B cell (primary cell): Measurements from ENCODE around the gene PRM1. TPM values are rescaled to one million over a fixed set of nuclear protein-coding genes. Genes with fewer than 3 reads are reported as not detected.

Experiments
- ATAC-seq: fragments of 200-7000 bp; cut with Tn5 transposase; one replicate; pipeline ENCODE4 v1.10.0; 2021; ENCODE audit warnings: low read depth, mild to moderate bottlenecking, moderate number of reproducible peaks, moderate library complexity
- CTCF ChIA-PET: fragments of 350-600 bp; sonication (Branson Sonifier 250); formaldehyde crosslinking; loops from one replicate; lab custom pipeline; 2021; ENCODE audit warnings: antibody characterized with exemption, inconsistent platforms; lab: Charles Lee
- POLR2A ChIA-PET: fragments of 350-600 bp; sonication (Branson Sonifier 250); formaldehyde crosslinking; loops from one replicate; lab custom pipeline; 2021; ENCODE audit warnings: antibody characterized with exemption; lab: Charles Lee
- DNase-seq: peaks from one replicate; pipeline ENCODE4 v3.0.0; 2013
- H2AFZ ChIP-seq: 2 replicates; pipeline ENCODE4 v1.6.1; 2012; ENCODE audit warnings: mild to moderate bottlenecking, low read depth, low read length; ENCODE audit not compliant: insufficient read depth, poor library complexity, severe bottlenecking
- H3K27ac ChIP-seq, 2 donors: 1 replicate in 1 of 2; 2 replicates in 1 of 2; pipeline ENCODE4 v1.5.1; 2012 to 2013; ENCODE audit warnings: low read length in 2 of 2, mild to moderate bottlenecking in 2 of 2, moderate library complexity in 1 of 2
- H3K27me3 ChIP-seq, 4 experiments: fragments of 200-600 bp in 1 of 4; sonication (generic) in 1 of 4; replicated peaks in 1 of 4; 1 replicate in 2 of 4; 2 replicates in 2 of 4; pipeline versions ENCODE4 v1.6.1 to v1.7.0; 2013 to 2016; ENCODE audit warnings: low read length in 3 of 4, mild to moderate bottlenecking in 2 of 4, mixed read lengths in 1 of 4, moderate library complexity in 1 of 4; ENCODE audit not compliant: insufficient read depth in 4 of 4, control insufficient read depth in 3 of 4; ENCODE audit errors: control extremely low read depth in 1 of 4
- H3K36me3 ChIP-seq, 2 experiments: replicated peaks in 1 of 2; 1 replicate in 1 of 2; 2 replicates in 1 of 2; pipeline versions ENCODE4 v1.6.1 to v1.7.1; 2013; ENCODE audit warnings: low read length in 1 of 2; ENCODE audit not compliant: insufficient read depth in 2 of 2, control insufficient read depth in 1 of 2; ENCODE audit errors: control extremely low read depth in 1 of 2, extremely low read depth in 1 of 2
- H3K4me1 ChIP-seq, 2 donors: fragments of 200-600 bp in 1 of 2; sonication (generic) in 1 of 2; 1 replicate in 1 of 2; 2 replicates in 1 of 2; pipeline versions ENCODE4 v1.5.1 to v1.6.1; 2013 to 2017; ENCODE audit warnings: low read length in 2 of 2; ENCODE audit not compliant: control insufficient read depth in 2 of 2, insufficient read depth in 2 of 2
- H3K4me2 ChIP-seq: replicated peaks from 2 replicates; pipeline ENCODE3; 2012; ENCODE audit warnings: mild to moderate bottlenecking, low read depth, low read length; ENCODE audit not compliant: poor library complexity, severe bottlenecking
- H3K4me3 ChIP-seq, 5 experiments: fragments of 200-600 bp in 1 of 5; sonication (generic) in 1 of 5; 1 replicate in 3 of 5; 2 replicates in 2 of 5; pipeline versions ENCODE4 v1.5.1 to v1.7.0; 2011 to 2016; ENCODE audit warnings: low read length in 4 of 5, mild to moderate bottlenecking in 4 of 5, low read depth in 2 of 5, control low read depth in 1 of 5, moderate library complexity in 1 of 5; ENCODE audit not compliant: insufficient read depth in 1 of 5; ENCODE audit errors: control extremely low read depth in 1 of 5, extremely low read depth in 1 of 5
- H3K79me2 ChIP-seq: fragments of 200-600 bp; sonication (generic); one replicate; pipeline ENCODE4 v1.6.0; 2016; ENCODE audit warnings: low read length; ENCODE audit not compliant: control insufficient read depth, insufficient read depth
- H3K9ac ChIP-seq: fragments of 200-600 bp; sonication (generic); 2 replicates; pipeline ENCODE4 v1.6.1; 2017; ENCODE audit warnings: mild to moderate bottlenecking, low read length, moderate library complexity
- H3K9me3 ChIP-seq, 3 donors: one replicate each; pipeline versions ENCODE4 v1.6.1 to v1.7.1; 2013; ENCODE audit warnings: low read length in 2 of 3; ENCODE audit not compliant: control insufficient read depth in 2 of 3, insufficient read depth in 1 of 3; ENCODE audit errors: control extremely low read depth in 1 of 3
- H4K20me1 ChIP-seq: 2 replicates; pipeline ENCODE4 v1.6.0; 2012; ENCODE audit warnings: mild to moderate bottlenecking, low read length; ENCODE audit not compliant: insufficient read depth, control insufficient read depth, poor library complexity, severe bottlenecking
- H3K27ac Mint-ChIP-seq: one replicate; pipeline ENCODE4 v1.8.0; 2021; ENCODE audit warnings: mixed read lengths
- H3K27me3 Mint-ChIP-seq: one replicate; pipeline ENCODE4 v1.8.0; 2021; ENCODE audit warnings: mixed read lengths
- H3K4me1 Mint-ChIP-seq: one replicate; pipeline ENCODE4 v1.8.0; 2021; ENCODE audit warnings: mixed read lengths
- H3K4me3 Mint-ChIP-seq: one replicate; pipeline ENCODE4 v1.8.0; 2021; ENCODE audit warnings: mixed read lengths
- H3K9me3 Mint-ChIP-seq: one replicate; pipeline ENCODE4 v1.8.0; 2022; ENCODE audit warnings: mixed read lengths; ENCODE audit not compliant: insufficient read depth
- EZH2 ChIP-seq: IDR thresholded peaks from 2 replicates; pipeline ENCODE4 v1.6.1; 2012; ENCODE audit warnings: borderline replicate concordance, low read depth, mild to moderate bottlenecking, moderate library complexity, low read length; ENCODE audit not compliant: insufficient read depth, poor library complexity, severe bottlenecking
- WGBS: methylation state at CpG from one replicate; pipeline ENCODE4 v1.1.5; 2013; ENCODE audit warnings: missing lambda C conversion rate; ENCODE audit not compliant: insufficient coverage; 5-methylcytosine and 5-hydroxymethylcytosine counted together
- intact Hi-C: fragments of 100-400 bp; cut with micrococcal nuclease; formaldehyde crosslinking; loops from one replicate; pipeline ENCODE4 v1.10.0; 2022
- polyA plus RNA-seq: library from polyadenylated mRNA; depleted of rRNA; stranded (reverse); fragments of >200 nt; gene quantifications from 2 replicates; pipeline ENCODE4 v1.2.3, GENCODE V29; 2012
- total RNA-seq, 2 donors: library from RNA; stranded (reverse); fragments of 120-200 nt in 1 of 2; gene quantifications; 1 replicate in 1 of 2; 2 replicates in 1 of 2; pipeline versions ENCODE4 v1.2.3 to v1.2.4, GENCODE V29; 2013 to 2022
- TF ChIP-seq, protein P1 (sequence below): fragments of 200-600 bp; IDR thresholded peaks from one replicate; pipeline ENCODE4 v1.8.0; 2022; ENCODE audit warnings: antibody characterized with exemption, mild to moderate bottlenecking

PRM1 gene
- total and polyA plus RNA-seq, 2 donors (not counting 1 experiment from before 2014, with no cell fraction given), result not detected

DNA sequence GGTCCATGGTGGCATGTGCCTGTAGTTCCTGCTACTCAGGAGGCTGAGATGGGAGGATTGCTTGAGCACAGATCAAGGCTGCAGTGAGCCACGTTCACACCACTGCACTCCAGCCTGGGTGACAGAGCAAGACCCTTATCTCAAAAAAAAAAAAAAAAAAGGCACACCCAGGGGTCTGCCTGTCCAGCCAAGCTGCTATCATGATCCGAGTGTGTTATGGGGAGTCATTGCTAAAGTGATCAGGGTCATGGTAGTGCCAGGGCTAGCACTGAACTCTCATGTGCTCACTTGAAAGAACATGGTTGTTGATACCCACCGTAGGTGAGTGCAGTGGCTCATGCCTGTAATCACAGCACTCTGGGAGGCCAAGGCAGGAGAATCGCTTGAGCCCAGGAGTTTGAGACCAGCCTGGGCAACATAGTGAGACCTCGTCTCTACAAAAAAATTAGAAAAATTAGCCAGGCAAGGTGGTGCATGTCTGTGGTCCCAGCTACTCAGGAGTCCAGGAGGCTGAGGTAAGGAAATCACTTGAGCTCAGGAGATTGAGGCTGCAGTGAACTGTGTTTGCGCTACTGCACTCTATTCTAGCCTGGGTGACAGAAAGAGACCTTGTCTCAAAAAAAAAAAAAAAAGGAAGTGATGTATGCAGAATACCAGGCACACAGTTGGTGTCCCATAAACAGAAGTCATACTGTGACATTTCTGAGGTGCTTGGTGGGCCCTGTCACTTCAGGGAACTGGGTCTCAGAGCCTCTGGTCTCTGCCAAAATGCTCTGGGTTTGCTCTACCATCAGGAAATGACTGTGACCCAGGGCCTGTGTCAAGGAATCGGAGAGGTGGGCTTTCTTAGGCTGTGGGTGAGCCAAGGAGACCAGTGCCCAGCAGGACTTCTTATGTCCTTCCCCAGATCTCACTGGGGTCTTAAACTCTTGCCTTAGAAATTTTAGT, 2.2 kb downstream of the PRM1 start:
- ATAC-seq, result peak; percentile 87

More for the DNA sequence above, 2.2 kb downstream of the PRM1 start:
- Histone ChIP-seq H3K9ac (no peak overlapping the region), H3K27me3 (no peaks in the 10 kb centered on the region), H2AFZ (no peak overlapping the region), H4K20me1 (no peaks in the 10 kb centered on the region), H3K4me3 (no peak overlapping the region), H3K9me3 (peaks cover 0 to 3% (median 0%) of the 10 kb centered on the region in 3 donors), H3K79me2 (no peaks in the 10 kb centered on the region), H3K36me3 (no peaks in the 10 kb centered on the region), H3K27ac (peak overlapping the region in 1 of 2 donors; percentile 40), H3K4me1 (peaks cover 13 to 15% of the 10 kb centered on the region in 2 donors), H3K4me2 (peak overlapping the region; percentile 34)
- Mint-ChIP-seq H3K27ac (peak overlapping the region; percentile 76), H3K4me3 (peak overlapping the region; percentile 10), H3K27me3 (no peaks in the 10 kb centered on the region), H3K9me3 (no peaks in the 10 kb centered on the region), H3K4me1 (peaks cover 16% of the 10 kb centered on the region)
- DNase-seq, result peak; percentile 50
- TF ChIP-seq, protein P1, sequence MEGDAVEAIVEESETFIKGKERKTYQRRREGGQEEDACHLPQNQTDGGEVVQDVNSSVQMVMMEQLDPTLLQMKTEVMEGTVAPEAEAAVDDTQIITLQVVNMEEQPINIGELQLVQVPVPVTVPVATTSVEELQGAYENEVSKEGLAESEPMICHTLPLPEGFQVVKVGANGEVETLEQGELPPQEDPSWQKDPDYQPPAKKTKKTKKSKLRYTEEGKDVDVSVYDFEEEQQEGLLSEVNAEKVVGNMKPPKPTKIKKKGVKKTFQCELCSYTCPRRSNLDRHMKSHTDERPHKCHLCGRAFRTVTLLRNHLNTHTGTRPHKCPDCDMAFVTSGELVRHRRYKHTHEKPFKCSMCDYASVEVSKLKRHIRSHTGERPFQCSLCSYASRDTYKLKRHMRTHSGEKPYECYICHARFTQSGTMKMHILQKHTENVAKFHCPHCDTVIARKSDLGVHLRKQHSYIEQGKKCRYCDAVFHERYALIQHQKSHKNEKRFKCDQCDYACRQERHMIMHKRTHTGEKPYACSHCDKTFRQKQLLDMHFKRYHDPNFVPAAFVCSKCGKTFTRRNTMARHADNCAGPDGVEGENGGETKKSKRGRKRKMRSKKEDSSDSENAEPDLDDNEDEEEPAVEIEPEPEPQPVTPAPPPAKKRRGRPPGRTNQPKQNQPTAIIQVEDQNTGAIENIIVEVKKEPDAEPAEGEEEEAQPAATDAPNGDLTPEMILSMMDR, result no peak
- no peak for TF ChIP-seq EZH2
- CTCF ChIA-PET, result interaction anchor here (0.6 to 1.4 kb wide), 6 partner anchors 13 to 32 kb away, joined by 3 read pairs; partner anchors contain the start of gene SOCS1
- intact Hi-C loops, result loop anchor here (2.0 kb wide), 1 partner anchor 18 kb away; no protein-coding TSS in a partner anchor
- 72% methylated on average over 6 of the region's 7 CpGs for WGBS
- POLR2A ChIA-PET, result interaction anchor here (0.7 to 1.0 kb wide), 3 partner anchors 19 to 53 kb away, joined by 3 to 4 read pairs (median 3); no protein-coding TSS in a partner anchor
